ENCODE measurements around the gene RAD51B.
A peak's percentile ranks its signal among the peaks of the same experiment; 100 is the strongest.

The RAD51B gene

DNA sequence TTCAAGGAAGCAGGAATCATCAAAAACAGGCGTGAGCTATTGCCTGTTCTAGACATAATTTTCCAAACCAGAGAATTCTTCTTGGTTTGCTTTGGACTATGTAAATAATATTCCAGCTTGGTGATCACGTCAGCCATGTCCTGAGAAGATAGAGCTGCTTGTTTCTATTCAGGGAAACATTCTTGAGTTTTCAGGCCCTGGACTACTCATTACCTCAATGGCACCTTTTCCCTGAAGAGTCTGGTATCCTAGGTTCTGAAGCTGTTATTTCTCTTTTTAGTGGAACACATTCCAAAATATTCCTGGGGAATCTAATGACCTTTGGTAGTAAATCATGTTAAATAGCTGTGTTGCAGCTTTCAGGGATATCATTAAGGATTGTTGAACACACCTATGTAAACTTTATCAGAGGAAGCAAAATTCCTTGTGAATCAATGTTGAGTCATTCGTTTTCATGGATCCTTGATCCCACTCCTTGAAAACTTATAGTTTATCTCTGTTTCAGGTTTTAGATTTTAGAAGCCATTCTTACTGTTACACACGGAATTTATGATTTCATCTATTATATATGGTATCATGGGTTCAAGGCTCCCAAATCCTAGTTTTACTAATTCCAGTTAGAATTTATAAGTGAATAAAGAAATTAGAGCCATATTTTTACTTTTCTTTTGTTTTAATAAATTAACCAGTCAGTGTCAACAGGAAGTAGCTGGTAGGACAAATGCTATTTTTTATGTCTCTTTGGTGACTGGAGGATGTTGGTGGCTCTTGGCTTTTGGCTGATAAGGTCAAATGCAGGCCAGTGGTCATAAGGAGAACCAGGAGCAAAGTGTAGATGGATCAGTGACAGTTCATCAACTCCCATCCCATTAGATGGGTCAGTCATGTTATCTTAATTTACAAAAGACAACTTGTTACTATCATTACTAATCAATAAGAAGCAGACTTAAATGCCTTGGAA, 593.2 kb downstream of the RAD51B start:
- H3K36me3 ChIP-seq (ENCODE audit: control insufficient read depth in 5 of 5, insufficient read depth in 5 of 5, low read length in 5 of 5) = no peaks in the 10 kb centered on the region
- H3K9me3 ChIP-seq (ENCODE audit: control insufficient read depth in 5 of 5, low read length in 5 of 5) = no peaks in the 10 kb centered on the region
- no peak overlapping the region for H3K9ac ChIP-seq (ENCODE audit: low read length in 5 of 5)
- H3K4me1 ChIP-seq (ENCODE audit: control insufficient read depth in 5 of 5, insufficient read depth in 5 of 5, low read length in 5 of 5) = peaks cover 0 to 13% (median 8%) of the 10 kb centered on the region in 5 donors
- no peak overlapping the region for H3K27ac ChIP-seq (ENCODE audit: low read depth, low read length)
- H3K4me3 ChIP-seq (ENCODE audit: low read depth in 1 of 5, low read length in 5 of 5) = no peak overlapping the region
- no peaks in the 10 kb centered on the region for H3K27me3 ChIP-seq (ENCODE audit: control insufficient read depth in 5 of 5, insufficient read depth in 4 of 5, low read length in 5 of 5)

DNA sequence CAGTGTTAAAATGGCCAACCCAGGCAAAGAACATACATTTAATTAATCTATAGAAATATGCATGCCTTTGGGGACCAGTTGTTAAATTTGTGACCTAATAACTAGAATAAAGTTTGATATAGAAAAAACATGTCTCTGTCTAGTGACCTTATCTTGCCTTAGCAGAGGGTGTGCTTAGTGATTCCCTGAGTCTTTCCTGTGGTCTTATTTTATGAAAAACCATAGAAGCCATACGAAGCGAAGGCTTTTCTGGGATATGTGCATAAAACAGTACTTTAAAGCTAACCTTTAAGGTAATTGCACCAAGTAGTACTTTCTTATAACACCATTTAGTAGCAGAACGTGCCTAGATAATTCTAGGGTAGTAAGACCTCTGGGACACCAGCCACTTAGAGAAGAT, 593.9 kb downstream of the RAD51B start:
- Histone ChIP-seq H3K27me3 (ENCODE audit: control insufficient read depth in 5 of 5, insufficient read depth in 4 of 5, low read length in 5 of 5) (no peaks in the 10 kb centered on the region), H3K9ac (ENCODE audit: low read length in 5 of 5) (no peak overlapping the region), H3K4me1 (ENCODE audit: control insufficient read depth in 5 of 5, insufficient read depth in 5 of 5, low read length in 5 of 5) (peaks cover 0 to 13% (median 8%) of the 10 kb centered on the region in 5 donors), H3K36me3 (ENCODE audit: control insufficient read depth in 5 of 5, insufficient read depth in 5 of 5, low read length in 5 of 5) (no peaks in the 10 kb centered on the region), H3K27ac (ENCODE audit: low read depth, low read length) (no peak overlapping the region), H3K9me3 (ENCODE audit: control insufficient read depth in 5 of 5, low read length in 5 of 5) (no peaks in the 10 kb centered on the region), H3K4me3 (ENCODE audit: low read depth in 1 of 5, low read length in 5 of 5) (no peak overlapping the region)

DNA sequence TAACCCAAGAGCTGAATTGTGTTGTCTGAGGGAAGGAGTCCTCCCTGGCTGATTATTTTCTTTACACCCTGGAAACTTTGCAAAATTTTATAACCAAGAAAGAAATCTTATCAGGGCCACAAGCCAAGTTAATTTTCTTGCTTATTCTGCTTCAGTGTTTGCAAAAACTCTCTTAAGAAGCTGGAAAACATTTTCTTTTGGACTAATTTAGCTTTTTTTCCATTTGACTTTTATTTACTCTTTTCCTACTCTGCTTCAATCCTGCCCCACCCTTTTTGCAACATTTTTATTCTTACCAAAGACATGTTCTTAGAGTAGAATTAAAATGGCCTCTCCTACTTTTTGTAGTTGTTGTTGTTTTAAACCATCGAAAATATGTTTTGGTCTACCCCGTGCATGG, 594.5 kb downstream of the RAD51B start:
- Histone ChIP-seq H3K27me3 (ENCODE audit: control insufficient read depth in 5 of 5, insufficient read depth in 4 of 5, low read length in 5 of 5) (no peaks in the 10 kb centered on the region), H3K4me3 (ENCODE audit: low read depth in 1 of 5, low read length in 5 of 5) (no peak overlapping the region), H3K4me1 (ENCODE audit: control insufficient read depth in 5 of 5, insufficient read depth in 5 of 5, low read length in 5 of 5) (peaks cover 0 to 10% (median 8%) of the 10 kb centered on the region in 5 donors), H3K9ac (ENCODE audit: low read length in 5 of 5) (no peak overlapping the region), H3K27ac (ENCODE audit: low read depth, low read length) (peak overlapping the region; percentile 14), H3K36me3 (ENCODE audit: control insufficient read depth in 5 of 5, insufficient read depth in 5 of 5, low read length in 5 of 5) (no peaks in the 10 kb centered on the region), H3K9me3 (ENCODE audit: control insufficient read depth in 5 of 5, low read length in 5 of 5) (no peaks in the 10 kb centered on the region)

DNA sequence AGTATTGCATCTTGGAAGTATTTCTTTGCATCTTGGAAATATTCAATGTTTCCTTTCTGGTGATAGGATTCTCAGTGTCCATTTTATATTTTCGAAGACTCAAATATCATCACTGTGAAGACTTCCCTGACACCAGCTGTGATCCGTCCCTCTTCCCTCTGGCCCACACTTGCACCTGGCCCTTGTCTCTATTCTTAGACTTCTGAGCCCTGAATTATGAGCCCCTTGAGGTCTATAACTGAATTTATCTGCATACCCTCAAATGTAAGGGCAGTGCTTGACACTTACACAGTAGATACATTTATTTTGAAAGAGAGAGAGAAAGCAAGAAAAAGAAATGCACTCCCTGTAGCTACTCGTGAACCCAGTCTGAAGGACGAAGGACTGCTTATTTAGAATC, 596.6 kb downstream of the RAD51B start:
- Histone ChIP-seq H3K4me1 (ENCODE audit: control insufficient read depth in 5 of 5, insufficient read depth in 5 of 5, low read length in 5 of 5) (peaks cover 0 to 8% (median 3%) of the 10 kb centered on the region in 5 donors), H3K27ac (ENCODE audit: low read depth, low read length) (no peak overlapping the region), H3K9ac (ENCODE audit: low read length in 5 of 5) (no peak overlapping the region)

DNA sequence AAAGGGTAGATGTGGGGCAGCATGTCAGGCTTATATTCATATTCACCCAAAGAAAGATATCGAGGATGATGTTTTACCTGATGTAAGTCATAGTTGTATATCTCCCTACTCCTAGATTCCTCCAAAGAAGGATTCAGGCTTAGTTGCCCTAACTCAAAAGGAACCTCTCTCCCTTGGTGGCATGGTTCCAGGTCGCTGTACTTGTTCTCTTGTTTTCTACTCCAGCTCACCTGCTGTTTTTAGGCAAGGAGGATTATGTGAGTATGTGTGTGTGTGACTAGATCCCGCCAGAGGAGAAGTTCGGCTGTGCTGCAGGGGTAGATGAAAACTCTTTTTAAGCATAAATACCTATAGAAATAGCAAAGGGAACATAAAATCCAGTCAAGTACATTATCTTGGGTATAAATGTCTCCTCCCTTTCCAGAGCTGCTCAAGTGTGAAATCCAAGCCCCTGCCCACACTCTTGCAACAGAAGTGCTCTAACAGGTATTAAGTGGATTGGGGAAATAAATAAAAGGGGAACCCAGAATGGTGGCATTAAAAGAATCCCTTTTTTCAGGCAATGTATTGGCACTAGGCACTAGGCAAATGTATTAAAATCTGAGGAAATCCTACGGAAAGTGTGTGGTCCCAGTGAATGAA, 597.6 kb downstream of the RAD51B start:
- no peak overlapping the region for H3K9ac ChIP-seq (ENCODE audit: low read length in 5 of 5)
- H3K9me3 ChIP-seq (ENCODE audit: control insufficient read depth in 5 of 5, low read length in 5 of 5) = no peaks in the 10 kb centered on the region
- H3K4me3 ChIP-seq (ENCODE audit: low read depth in 1 of 5, low read length in 5 of 5) = no peak overlapping the region
- no peaks in the 10 kb centered on the region for H3K36me3 ChIP-seq (ENCODE audit: control insufficient read depth in 5 of 5, insufficient read depth in 5 of 5, low read length in 5 of 5)
- peaks cover 0 to 8% (median 3%) of the 10 kb centered on the region in 5 donors for H3K4me1 ChIP-seq (ENCODE audit: control insufficient read depth in 5 of 5, insufficient read depth in 5 of 5, low read length in 5 of 5)
- H3K27me3 ChIP-seq (ENCODE audit: control insufficient read depth in 5 of 5, insufficient read depth in 4 of 5, low read length in 5 of 5) = no peaks in the 10 kb centered on the region
- H3K27ac ChIP-seq (ENCODE audit: low read depth, low read length) = no peak overlapping the region

More for the DNA sequence above, 596.6 kb downstream of the RAD51B start:
- H3K4me3 ChIP-seq (ENCODE audit: low read depth in 1 of 5, low read length in 5 of 5) = no peak overlapping the region
- H3K27me3 ChIP-seq (ENCODE audit: control insufficient read depth in 5 of 5, insufficient read depth in 4 of 5, low read length in 5 of 5) = no peaks in the 10 kb centered on the region
- no peaks in the 10 kb centered on the region for H3K9me3 ChIP-seq (ENCODE audit: control insufficient read depth in 5 of 5, low read length in 5 of 5)
- no peaks in the 10 kb centered on the region for H3K36me3 ChIP-seq (ENCODE audit: control insufficient read depth in 5 of 5, insufficient read depth in 5 of 5, low read length in 5 of 5)

DNA sequence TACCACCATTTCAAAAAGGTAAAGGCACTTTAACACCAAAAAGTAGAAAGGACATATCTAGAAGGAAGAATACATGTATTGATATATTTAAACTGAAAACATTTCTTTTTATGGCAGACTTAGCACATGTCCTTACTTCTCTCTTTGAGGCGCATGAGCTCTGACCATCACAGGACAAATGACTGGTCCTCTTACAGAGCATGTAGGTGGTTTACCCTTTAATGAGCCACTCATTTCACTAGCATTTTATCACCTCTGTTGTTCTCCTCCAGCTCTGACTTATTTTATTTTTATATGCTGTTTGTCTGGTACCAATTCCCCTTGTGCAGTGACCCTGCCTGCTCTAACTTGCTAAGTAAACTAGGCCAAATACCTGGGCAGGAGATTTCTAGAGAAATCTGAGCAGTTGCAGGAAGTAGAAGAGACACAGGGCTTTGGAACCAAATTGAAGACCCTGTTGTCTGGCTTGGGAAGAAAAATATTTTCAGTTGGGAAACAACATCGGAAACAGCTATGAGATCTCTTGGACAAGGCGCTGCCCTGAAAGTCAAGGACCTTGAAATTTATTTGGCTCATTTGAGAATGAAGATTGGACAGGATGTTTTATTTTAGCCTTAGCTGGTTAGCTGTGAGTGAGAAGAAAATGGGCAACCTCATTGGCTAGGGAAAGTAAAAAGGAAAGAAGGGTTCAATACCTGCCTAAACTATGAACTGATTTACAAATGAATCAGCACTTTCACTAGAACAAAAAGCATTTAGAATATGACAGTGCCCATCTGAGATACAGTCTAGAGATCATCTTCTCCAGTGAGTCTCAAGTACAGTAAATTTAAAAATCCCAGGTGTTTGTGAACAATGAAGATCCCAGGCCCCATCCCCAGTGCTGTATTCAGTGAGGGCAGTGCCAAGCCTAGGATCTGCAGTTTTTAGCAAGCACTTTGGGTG, 598.9 kb downstream of the RAD51B start:
- Histone ChIP-seq H3K9me3 (ENCODE audit: control insufficient read depth in 5 of 5, low read length in 5 of 5) (no peaks in the 10 kb centered on the region), H3K9ac (ENCODE audit: low read length in 5 of 5) (no peak overlapping the region), H3K36me3 (ENCODE audit: control insufficient read depth in 5 of 5, insufficient read depth in 5 of 5, low read length in 5 of 5) (no peaks in the 10 kb centered on the region), H3K4me3 (ENCODE audit: low read depth in 1 of 5, low read length in 5 of 5) (no peak overlapping the region), H3K27ac (ENCODE audit: low read depth, low read length) (no peak overlapping the region), H3K4me1 (ENCODE audit: control insufficient read depth in 5 of 5, insufficient read depth in 5 of 5, low read length in 5 of 5) (peaks cover 0 to 8% (median 3%) of the 10 kb centered on the region in 5 donors), H3K27me3 (ENCODE audit: control insufficient read depth in 5 of 5, insufficient read depth in 4 of 5, low read length in 5 of 5) (no peaks in the 10 kb centered on the region)

DNA sequence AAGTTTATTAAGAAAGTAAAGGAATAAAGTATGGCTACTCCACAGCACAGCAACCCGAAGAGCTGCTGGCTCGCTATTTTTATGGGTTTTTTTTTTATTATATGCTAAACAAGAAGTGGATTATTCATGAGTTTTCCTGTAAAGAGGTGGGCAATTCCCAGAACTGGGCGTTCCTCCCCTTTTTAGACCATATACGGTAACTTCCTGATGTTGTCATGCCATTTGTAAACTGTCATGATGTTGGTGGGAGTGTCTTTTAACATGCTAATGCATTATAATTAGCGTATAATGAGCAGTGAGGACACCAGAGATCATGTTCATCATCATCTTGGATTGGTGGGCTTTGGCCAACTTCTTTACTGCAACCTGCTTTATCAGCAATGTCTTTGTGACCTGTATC, 600.8 kb downstream of the RAD51B start:
- H3K4me1 ChIP-seq (ENCODE audit: control insufficient read depth in 5 of 5, insufficient read depth in 5 of 5, low read length in 5 of 5) = no peaks in the 10 kb centered on the region
- no peak overlapping the region for H3K27ac ChIP-seq (ENCODE audit: low read depth, low read length)
- no peak overlapping the region for H3K4me3 ChIP-seq (ENCODE audit: low read depth in 1 of 5, low read length in 5 of 5)
- H3K27me3 ChIP-seq (ENCODE audit: control insufficient read depth in 5 of 5, insufficient read depth in 4 of 5, low read length in 5 of 5) = no peaks in the 10 kb centered on the region
- H3K9me3 ChIP-seq (ENCODE audit: control insufficient read depth in 5 of 5, low read length in 5 of 5) = no peaks in the 10 kb centered on the region
- H3K9ac ChIP-seq (ENCODE audit: low read length in 5 of 5) = no peak overlapping the region
- no peaks in the 10 kb centered on the region for H3K36me3 ChIP-seq (ENCODE audit: control insufficient read depth in 5 of 5, insufficient read depth in 5 of 5, low read length in 5 of 5)

DNA sequence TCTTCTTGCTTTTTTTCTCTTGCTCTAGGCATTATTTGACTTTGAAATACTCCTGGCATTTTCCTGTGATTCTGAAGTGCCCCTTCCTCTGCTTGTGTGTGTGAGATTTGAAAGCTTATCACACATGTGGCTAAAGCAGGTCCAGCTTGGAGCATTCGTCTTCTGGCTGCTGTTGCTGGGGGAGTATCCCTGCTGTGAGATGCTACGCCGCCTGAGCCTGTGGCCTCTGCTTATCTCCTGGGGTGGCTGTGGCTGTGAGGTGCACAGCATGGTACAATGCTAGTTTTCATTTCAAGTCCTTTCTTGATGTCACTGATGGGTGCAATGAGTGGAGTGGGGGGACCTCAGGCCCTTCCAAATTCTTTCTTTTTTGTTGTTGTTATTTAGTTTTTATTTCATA, 601.5 kb downstream of the RAD51B start:
- H3K4me3 ChIP-seq (ENCODE audit: low read depth in 1 of 5, low read length in 5 of 5) = no peak overlapping the region
- H3K9me3 ChIP-seq (ENCODE audit: control insufficient read depth in 5 of 5, low read length in 5 of 5) = no peaks in the 10 kb centered on the region
- H3K27me3 ChIP-seq (ENCODE audit: control insufficient read depth in 5 of 5, insufficient read depth in 4 of 5, low read length in 5 of 5) = no peaks in the 10 kb centered on the region
- no peaks in the 10 kb centered on the region for H3K4me1 ChIP-seq (ENCODE audit: control insufficient read depth in 5 of 5, insufficient read depth in 5 of 5, low read length in 5 of 5)
- no peaks in the 10 kb centered on the region for H3K36me3 ChIP-seq (ENCODE audit: control insufficient read depth in 5 of 5, insufficient read depth in 5 of 5, low read length in 5 of 5)
- no peak overlapping the region for H3K27ac ChIP-seq (ENCODE audit: low read depth, low read length)
- H3K9ac ChIP-seq (ENCODE audit: low read length in 5 of 5) = no peak overlapping the region

DNA sequence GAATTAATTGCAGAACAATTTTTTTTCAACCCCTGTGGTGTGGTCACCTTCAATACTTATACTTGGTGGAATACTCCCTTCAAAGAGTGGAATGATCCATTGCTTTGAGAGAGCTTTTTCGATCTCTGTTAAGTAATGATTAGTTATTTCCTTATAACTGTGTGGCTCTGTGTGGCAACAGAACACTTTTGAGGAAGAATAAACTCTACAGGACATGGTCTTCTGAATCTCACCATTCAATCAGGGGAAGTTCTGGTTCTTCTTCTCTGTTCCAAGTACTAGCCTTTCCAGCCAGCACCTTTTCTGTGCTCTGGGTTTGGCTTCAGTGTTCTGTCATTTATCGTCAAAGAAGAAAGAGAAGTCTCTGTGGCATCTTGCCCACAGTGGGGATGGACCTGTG, 604.1 kb downstream of the RAD51B start:
- H3K9ac ChIP-seq (ENCODE audit: low read length in 5 of 5) = no peak overlapping the region
- no peaks in the 10 kb centered on the region for H3K27me3 ChIP-seq (ENCODE audit: control insufficient read depth in 5 of 5, insufficient read depth in 4 of 5, low read length in 5 of 5)
- no peak overlapping the region for H3K4me3 ChIP-seq (ENCODE audit: low read depth in 1 of 5, low read length in 5 of 5)
- H3K9me3 ChIP-seq (ENCODE audit: control insufficient read depth in 5 of 5, low read length in 5 of 5) = no peaks in the 10 kb centered on the region
- H3K27ac ChIP-seq (ENCODE audit: low read depth, low read length) = no peak overlapping the region
- no peaks in the 10 kb centered on the region for H3K36me3 ChIP-seq (ENCODE audit: control insufficient read depth in 5 of 5, insufficient read depth in 5 of 5, low read length in 5 of 5)
- no peaks in the 10 kb centered on the region for H3K4me1 ChIP-seq (ENCODE audit: control insufficient read depth in 5 of 5, insufficient read depth in 5 of 5, low read length in 5 of 5)
